ENCODE measurements around the gene ARL6IP5. TPM values are rescaled to one million over a fixed set of nuclear protein-coding genes. Genes with fewer than 3 reads are reported as not detected.
A peak's percentile ranks its signal among the peaks of the same experiment; 100 is the strongest.

ARL6IP5 gene
- total RNA-seq = 33.8 and 78.1 TPM in 2 replicates

DNA sequence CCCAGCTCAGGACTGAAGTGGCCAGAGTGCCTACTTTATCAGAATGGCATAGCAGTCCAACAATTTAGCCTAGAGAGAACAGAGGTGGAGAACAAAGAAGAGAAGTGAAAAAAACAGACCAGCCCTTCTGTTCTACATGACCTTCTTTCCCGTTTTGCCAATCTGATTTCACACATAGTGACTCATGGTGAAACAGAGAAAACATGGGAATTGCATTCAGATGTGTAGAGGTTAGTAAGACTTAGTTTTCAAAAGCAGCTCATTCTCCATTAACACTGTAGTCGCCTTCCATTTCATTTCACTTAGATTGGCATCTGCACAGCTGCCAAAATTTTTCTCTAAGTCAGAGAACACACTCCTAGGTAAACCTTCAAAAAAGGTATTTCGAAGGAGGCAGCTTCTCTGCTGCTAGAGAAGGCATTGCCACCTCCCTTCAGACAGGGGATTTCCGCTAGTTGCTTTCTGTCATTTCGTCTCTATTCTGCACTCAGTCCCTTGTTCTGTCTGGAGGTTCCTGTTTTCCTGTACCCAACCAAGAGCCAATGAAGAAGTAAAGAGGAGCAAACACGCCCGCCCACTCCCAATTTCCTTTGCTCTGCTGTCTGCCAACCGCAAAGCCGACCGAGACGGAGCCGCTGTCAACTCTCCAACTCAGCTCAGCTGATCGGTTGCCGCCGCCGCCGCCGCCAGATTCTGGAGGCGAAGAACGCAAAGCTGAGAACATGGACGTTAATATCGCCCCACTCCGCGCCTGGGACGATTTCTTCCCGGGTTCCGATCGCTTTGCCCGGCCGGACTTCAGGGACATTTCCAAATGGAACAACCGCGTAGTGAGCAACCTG, at the start of gene ARL6IP5:
ARL6IP5 (plus strand) TSS at position 612 of the 842 bp plus-strand sequence; CDS start at position 723, 111 bp downstream.

GRCh38 chr3:69051756-69052471, 32.8 kb upstream of the ARL6IP5 start, which contains the start of gene TMF1:
TMF1 (minus strand) TSS chr3:69052333; CDS start chr3:69052086, 247 bp downstream.

DNA sequence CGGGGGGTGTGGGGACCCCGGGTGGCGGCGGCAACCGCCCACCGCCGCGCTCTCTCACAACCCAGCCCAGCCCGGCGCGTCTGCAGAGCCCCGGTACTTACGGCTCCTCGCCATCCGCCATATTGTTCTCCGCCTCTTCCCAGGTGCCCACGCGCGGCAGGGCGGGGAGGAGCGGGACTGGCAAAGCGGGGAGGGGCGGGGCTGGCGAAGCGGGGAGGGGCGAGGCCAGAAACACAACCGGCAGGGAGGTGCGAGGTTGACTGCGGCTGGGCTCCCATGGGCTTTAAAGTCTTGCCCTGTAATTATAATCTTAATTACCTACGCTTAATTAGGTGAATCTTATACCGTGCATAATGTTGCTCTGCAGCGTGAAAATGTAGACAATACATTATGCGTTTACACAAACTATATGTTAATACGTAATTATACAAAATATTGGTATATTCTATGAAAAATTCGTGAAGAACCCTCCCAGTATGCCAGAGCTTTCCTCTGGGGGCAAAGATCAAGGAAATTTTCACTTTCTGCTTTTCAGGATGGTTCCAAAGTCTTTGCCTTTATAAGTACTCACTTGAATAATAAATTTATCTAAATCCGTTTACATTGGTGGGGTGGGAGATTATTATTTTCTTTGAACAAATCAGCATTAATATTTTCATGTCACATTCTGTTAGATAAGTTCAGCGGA, 4.4 kb upstream of the ARL6IP5 start, which contains the start of gene UBA3:
UBA3 (minus strand) TSS at position 133 of the 688 bp plus-strand sequence; CDS start at position 121, 12 bp downstream.

GRCh38 chr3:69122403-69122802, 37.7 kb downstream of the ARL6IP5 start, which contains the start of gene LMOD3:
LMOD3 (minus strand) TSS chr3:69122595; CDS start chr3:69122386, 209 bp downstream.

Small RNA genes lying within 50 kb of the gene (small RNA-seq; reads per million reads assigned to genes)
- gene MIR3136 = 1.0 reads per million, percentile 57 among the genes with 10 or more reads in this experiment

Other genes starting within 250 kb of the ARL6IP5 start
- gene TAFA4, start 152.4 kb upstream of the ARL6IP5 start, total RNA-seq = not detected in 2 replicates
- gene EOGT, start 71.3 kb upstream of the ARL6IP5 start, total RNA-seq = 24.5 and 31.8 TPM in 2 replicates
- gene TMF1, start 32.6 kb upstream of the ARL6IP5 start, total RNA-seq = 38.9 and 43.6 TPM in 2 replicates
- 62.4 and 83.6 TPM in 2 replicates for gene UBA3, start 4.6 kb upstream of the ARL6IP5 start, total RNA-seq
- under 0.01 TPM in 1 of 2 replicates, not detected in the other for gene LMOD3, start 37.7 kb downstream of the ARL6IP5 start, total RNA-seq

Measured in placental epithelial cell (primary cell).